GM19035 (cell line): ENCODE measurements around the gene UBE2L3.
"Not testable (repeated sequence)": the region's sequence is repeated elsewhere in the genome, so short reads cannot be mapped to it uniquely, and the experiment has no call there.

Experiments
- ATAC-seq: cut with Tn5 transposase; IDR thresholded peaks from one replicate; pipeline ENCODE4 v1.9.1; 2021; ENCODE audit not compliant: unreplicated experiment

Gene UBE2L3

GRCh38 chr22:21570398-21570797, 2.9 kb downstream of the UBE2L3 start:
- no peak for ATAC-seq

GRCh38 chr22:21571679-21572078, 4.2 kb downstream of the UBE2L3 start:
- ATAC-seq, result no peak

- ATAC-seq, result no peak
These were observed 5.8 kb downstream of the UBE2L3 start for GRCh38 chr22:21573293-21573734.

GRCh38 chr22:21573750-21574494, 6.4 kb downstream of the UBE2L3 start:
- no peak for ATAC-seq

GRCh38 chr22:21579474-21579851, 11.9 kb downstream of the UBE2L3 start:
- ATAC-seq, result no peak

GRCh38 chr22:21580623-21581007, 13.1 kb downstream of the UBE2L3 start:
- not testable (repeated sequence) for ATAC-seq

GRCh38 chr22:21581009-21581713, 13.6 kb downstream of the UBE2L3 start:
- not testable (repeated sequence) for ATAC-seq

- ATAC-seq, result no peak
These were observed 15.6 kb downstream of the UBE2L3 start for GRCh38 chr22:21582801-21583740.

GRCh38 chr22:21585389-21585788, 17.9 kb downstream of the UBE2L3 start:
- ATAC-seq, result no peak

- ATAC-seq, result peak; percentile 83
These were observed 20.5 kb downstream of the UBE2L3 start for GRCh38 chr22:21587803-21588611.

- ATAC-seq, result no peak
These were observed 21.9 kb downstream of the UBE2L3 start for GRCh38 chr22:21589396-21589795.

- ATAC-seq, result no peak
These were observed 23.5 kb downstream of the UBE2L3 start for GRCh38 chr22:21590809-21591641.

GRCh38 chr22:21591695-21592094, 24.2 kb downstream of the UBE2L3 start:
- ATAC-seq, result no peak

- no peak for ATAC-seq
These were observed 24.9 kb downstream of the UBE2L3 start for GRCh38 chr22:21592422-21592821.

GRCh38 chr22:21593406-21594232, 26.1 kb downstream of the UBE2L3 start:
- ATAC-seq, result no peak

- no peak for ATAC-seq
These were observed 27.4 kb downstream of the UBE2L3 start for GRCh38 chr22:21594865-21595452.

- ATAC-seq, result not testable (repeated sequence)
These were observed 29.0 kb downstream of the UBE2L3 start for GRCh38 chr22:21596356-21597135.

- ATAC-seq, result no peak
These were observed 30.8 kb downstream of the UBE2L3 start for GRCh38 chr22:21598302-21598701.
